ENCODE data around the gene RDH14. TPM values are rescaled to one million over a fixed set of nuclear protein-coding genes. Genes with fewer than 3 reads are reported as not detected.

RDH14 gene
- total RNA-seq, 1 donor from 2014 or later: 15.4 TPM

GRCh38 chr2:18544171-18544570 lies 16.3 kb downstream of the RDH14 start:
- Mint-ChIP-seq H3K36me3 (ENCODE audit: low read depth, unreplicated experiment) (no peaks in the 10 kb centered on the region), H3K27me3 (ENCODE audit: unreplicated experiment) (no peaks in the 10 kb centered on the region), H3K4me3 (ENCODE audit: unreplicated experiment) (no peak overlapping the region), H3K27ac (ENCODE audit: unreplicated experiment) (no peak overlapping the region), H3K4me1 (ENCODE audit: unreplicated experiment) (no peaks in the 10 kb centered on the region), H3K9me3 (ENCODE audit: unreplicated experiment) (no peaks in the 10 kb centered on the region)
- DNase-seq (ENCODE audit: low spot score): no peak
- TF ChIP-seq CTCF (IDR thresholded peaks at IDR 0.05; ENCODE audit: unreplicated experiment): no peak

- H3K27ac Mint-ChIP-seq (ENCODE audit: unreplicated experiment): no peak overlapping the region
- TF ChIP-seq CTCF (IDR thresholded peaks at IDR 0.05; ENCODE audit: unreplicated experiment): no peak
- no peaks in the 10 kb centered on the region for H3K27me3 Mint-ChIP-seq (ENCODE audit: unreplicated experiment)
- DNase-seq (ENCODE audit: low spot score): no peak
- H3K9me3 Mint-ChIP-seq (ENCODE audit: unreplicated experiment): no peaks in the 10 kb centered on the region
- no peaks in the 10 kb centered on the region for H3K36me3 Mint-ChIP-seq (ENCODE audit: low read depth, unreplicated experiment)
- no peak overlapping the region for H3K4me3 Mint-ChIP-seq (ENCODE audit: unreplicated experiment)
- no peaks in the 10 kb centered on the region for H3K4me1 Mint-ChIP-seq (ENCODE audit: unreplicated experiment)
These were observed 19.6 kb downstream of the RDH14 start for GRCh38 chr2:18540872-18541271.

GRCh38 chr2:18536697-18537096 lies 23.8 kb downstream of the RDH14 start:
- Mint-ChIP-seq H3K4me1 (ENCODE audit: unreplicated experiment) (no peaks in the 10 kb centered on the region), H3K27ac (ENCODE audit: unreplicated experiment) (no peak overlapping the region), H3K4me3 (ENCODE audit: unreplicated experiment) (no peak overlapping the region), H3K9me3 (ENCODE audit: unreplicated experiment) (no peaks in the 10 kb centered on the region), H3K36me3 (ENCODE audit: low read depth, unreplicated experiment) (no peaks in the 10 kb centered on the region), H3K27me3 (ENCODE audit: unreplicated experiment) (no peaks in the 10 kb centered on the region)
- TF ChIP-seq CTCF (IDR thresholded peaks at IDR 0.05; ENCODE audit: unreplicated experiment): no peak
- no peak for DNase-seq (ENCODE audit: low spot score)

GRCh38 chr2:18536100-18536499 lies 24.4 kb downstream of the RDH14 start:
- H3K27ac Mint-ChIP-seq (ENCODE audit: unreplicated experiment): no peak overlapping the region
- no peaks in the 10 kb centered on the region for H3K4me1 Mint-ChIP-seq (ENCODE audit: unreplicated experiment)
- H3K27me3 Mint-ChIP-seq (ENCODE audit: unreplicated experiment): no peaks in the 10 kb centered on the region
- TF ChIP-seq CTCF (IDR thresholded peaks at IDR 0.05; ENCODE audit: unreplicated experiment): no peak
- no peak overlapping the region for H3K4me3 Mint-ChIP-seq (ENCODE audit: unreplicated experiment)
- H3K9me3 Mint-ChIP-seq (ENCODE audit: unreplicated experiment): no peaks in the 10 kb centered on the region
- DNase-seq (ENCODE audit: low spot score): no peak
- no peaks in the 10 kb centered on the region for H3K36me3 Mint-ChIP-seq (ENCODE audit: low read depth, unreplicated experiment)

GRCh38 chr2:18531194-18531593 lies 29.3 kb downstream of the RDH14 start:
- H3K36me3 Mint-ChIP-seq (ENCODE audit: low read depth, unreplicated experiment): no peaks in the 10 kb centered on the region
- no peaks in the 10 kb centered on the region for H3K9me3 Mint-ChIP-seq (ENCODE audit: unreplicated experiment)
- H3K4me1 Mint-ChIP-seq (ENCODE audit: unreplicated experiment): no peaks in the 10 kb centered on the region
- no peak for DNase-seq (ENCODE audit: low spot score)
- no peak overlapping the region for H3K27ac Mint-ChIP-seq (ENCODE audit: unreplicated experiment)
- H3K27me3 Mint-ChIP-seq (ENCODE audit: unreplicated experiment): no peaks in the 10 kb centered on the region
- TF ChIP-seq CTCF (IDR thresholded peaks at IDR 0.05; ENCODE audit: unreplicated experiment): no peak
- no peak overlapping the region for H3K4me3 Mint-ChIP-seq (ENCODE audit: unreplicated experiment)

Measured in endothelial cell (in vitro differentiated cells).